ENCODE results near the gene WIZ.

The WIZ gene

DNA sequence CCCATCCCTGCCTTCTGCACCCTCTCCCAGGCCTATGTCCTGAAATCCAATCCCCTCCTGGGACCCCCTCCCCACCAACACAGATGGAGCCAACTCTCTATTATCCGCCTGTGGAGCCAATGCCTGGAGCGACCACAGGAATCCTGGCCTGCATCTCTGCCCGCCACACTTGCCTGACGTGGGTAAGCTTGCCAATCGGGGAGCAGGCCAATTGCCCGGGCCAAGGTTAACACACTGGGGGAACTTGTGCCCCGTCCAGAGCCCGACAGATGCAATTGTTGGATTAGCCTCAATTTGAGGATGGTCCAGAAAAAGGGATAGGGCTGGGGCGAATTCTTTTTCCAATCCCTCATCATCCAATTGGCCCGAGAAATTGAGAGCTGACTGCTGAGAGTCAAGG is 5.9 kb downstream of the WIZ start:
- DNase-seq (ENCODE audit: low read depth) = no peak

DNA sequence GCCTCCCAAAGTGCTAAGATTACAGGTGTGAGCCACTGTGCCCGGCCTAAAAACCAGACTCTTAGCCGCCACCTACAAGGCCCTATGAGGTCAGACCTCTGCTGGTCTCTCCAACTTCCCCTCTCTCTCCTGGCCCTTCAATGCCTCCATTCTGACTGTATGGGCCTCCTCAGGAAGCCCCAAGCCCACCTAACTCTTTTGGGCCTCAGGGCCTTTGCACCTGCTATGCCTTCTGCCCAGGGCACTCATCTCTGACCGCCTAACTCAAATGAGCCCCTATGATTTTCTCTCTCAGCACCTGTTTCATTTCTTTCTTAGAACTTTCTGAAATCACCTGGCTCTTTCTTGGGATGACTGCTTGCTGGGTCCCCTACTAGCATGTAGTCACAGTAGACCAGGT is 6.4 kb downstream of the WIZ start:
- DNase-seq (ENCODE audit: low read depth) = no peak

DNA sequence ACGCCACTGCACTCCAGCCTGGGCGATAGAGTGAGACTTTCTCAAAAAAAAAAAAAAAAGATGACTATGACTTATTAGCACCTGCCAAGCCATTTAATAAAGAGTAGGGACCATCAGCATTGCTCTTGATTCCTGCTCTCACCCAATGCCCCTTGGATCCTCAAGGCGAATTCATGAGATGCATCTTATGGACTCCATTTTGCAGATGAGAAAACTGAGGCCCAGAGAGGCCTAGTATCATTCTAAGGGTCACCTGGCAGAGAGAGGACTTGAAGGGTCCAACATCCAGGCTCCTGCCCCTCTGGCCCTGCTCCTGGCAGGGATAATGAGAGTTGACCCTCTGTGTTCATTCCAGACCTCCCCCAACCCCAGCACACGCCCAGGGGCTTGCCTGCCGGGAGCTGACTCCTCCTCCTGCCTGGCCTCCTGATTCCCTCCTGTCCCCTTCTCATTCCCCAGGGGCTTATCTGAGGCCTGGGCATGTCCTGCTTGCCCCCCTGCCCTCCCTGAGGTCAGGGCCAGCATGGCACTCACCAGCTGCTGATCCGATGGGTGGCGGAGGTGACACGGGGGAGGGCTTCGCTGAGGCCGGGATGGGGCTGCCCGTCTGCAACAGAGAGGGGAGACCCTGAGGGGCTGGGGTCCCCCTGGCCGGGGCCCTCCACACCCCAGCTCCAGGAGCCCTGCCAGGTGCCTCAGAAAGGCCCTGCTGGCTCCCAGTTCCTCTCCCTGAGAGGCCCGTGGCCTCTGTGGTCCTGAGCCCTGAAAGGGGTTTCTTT is 7.4 kb downstream of the WIZ start:
- no peak for DNase-seq (ENCODE audit: low read depth)

DNA sequence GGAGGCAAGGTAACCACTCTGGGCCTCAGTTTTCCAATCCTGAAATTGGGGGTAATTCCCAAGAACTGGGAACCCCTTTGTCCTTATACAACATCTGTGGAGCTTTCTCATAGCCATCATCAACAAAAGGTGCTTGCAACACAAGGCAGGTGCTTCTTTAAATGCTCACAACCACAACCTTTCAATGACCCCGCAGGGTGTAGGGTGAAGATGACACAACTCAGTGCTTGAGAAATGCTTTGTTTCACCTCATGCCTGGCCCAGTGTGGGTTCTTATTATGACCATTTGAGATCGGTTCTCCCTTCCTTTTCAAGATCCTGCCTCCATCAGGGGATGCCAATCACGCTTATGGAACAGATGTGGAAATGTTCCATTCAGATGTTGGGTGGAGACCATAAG is 8.4 kb downstream of the WIZ start:
- no peak for DNase-seq (ENCODE audit: low read depth)

DNA sequence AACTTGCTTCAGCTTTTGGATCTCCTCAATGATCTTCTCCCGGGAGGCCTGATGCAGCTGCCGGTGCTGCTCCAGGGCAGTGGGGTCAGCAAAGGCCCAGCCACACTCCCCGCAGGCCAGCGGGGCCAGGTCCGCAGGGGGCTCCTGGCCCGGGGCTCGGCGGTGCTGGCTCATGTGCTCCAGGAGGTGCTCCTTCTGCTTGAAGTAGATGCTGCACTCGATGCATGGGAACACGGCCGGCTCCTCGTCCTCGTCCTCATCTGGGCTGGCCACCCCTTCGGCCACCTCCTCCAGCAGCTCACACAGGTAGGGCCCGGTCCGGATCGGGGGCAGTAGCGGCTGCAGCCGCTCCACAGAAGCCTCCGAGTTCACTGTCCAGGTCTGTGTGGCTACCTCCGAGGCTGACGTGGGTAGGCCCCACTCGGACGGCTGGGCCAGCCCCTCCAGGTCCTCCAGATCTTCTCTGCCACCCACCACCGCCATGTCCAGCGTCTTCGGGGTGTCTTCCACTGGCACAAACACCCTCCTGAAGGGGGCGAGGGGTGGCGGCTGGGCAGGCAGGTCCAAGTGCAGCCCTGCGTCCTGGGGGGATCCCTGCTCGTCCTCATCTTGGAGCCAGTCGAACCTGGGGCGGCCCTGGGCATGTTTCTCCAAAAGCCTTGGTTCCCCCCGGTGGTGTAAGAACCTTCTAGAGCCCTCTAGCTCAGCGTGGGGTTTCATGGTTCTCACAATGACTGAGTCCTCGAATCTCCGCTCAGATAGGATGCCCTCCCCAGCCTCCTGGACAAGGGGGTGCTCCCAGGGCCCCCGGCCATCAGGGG is 9.7 kb downstream of the WIZ start:
- DNase-seq (ENCODE audit: low read depth) = no peak

DNA sequence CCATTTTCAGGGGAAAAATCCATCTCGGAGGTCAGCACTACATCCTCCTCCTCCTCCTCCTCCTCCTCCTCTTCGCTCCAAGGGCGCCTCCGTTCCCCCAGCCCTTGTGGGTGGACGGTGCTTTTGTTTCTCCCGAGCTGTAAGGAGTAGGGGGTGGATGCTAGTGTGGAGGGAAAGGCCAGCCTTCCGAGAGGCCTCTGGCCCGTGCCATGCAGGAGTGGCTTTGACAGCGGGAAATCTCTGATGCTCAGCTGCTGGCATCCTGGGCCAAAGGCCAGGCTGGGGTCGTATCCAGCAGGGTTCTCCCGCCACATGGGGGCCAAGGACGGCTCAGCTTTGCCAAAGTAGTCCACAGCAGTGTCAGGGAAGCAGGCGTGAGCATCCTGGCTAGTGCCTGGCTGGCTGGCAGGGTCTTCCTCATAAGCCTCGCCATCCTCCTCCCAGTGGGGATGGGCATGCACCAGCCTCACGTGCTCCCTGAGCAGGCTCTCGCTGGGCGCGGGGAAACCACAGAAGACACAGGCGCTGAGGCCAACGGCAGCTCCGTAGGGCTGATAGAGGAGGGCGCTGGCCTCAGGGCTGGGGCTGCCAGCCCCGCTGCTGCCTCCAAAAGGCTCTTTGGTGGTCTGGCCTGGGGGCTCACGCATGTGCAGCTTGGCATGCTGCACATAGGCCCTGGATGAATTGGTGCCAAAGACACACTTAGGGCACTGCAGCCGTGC is 10.5 kb downstream of the WIZ start:
- no peak for DNase-seq (ENCODE audit: low read depth)

DNA sequence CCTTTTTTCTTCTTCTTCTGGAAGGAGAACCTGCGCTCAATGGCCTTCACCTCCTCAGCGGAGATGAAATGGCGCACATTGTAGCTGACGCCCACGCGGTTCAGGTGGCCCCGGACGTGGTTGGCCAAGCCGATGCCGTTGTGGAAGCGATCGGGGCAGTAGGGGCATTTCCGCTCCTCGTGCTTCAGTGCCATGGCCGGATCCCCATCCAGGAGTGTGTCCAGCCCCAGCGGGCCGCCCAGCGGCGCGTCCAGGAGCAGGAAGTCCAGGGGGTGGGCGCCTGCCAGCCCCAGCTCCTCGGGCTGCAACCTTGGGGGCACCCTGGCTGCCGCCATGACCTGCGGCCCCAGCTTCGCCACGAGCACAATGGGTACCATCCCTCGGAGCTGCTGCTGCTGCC is 11.2 kb downstream of the WIZ start:
- no peak for DNase-seq (ENCODE audit: low read depth)

DNA sequence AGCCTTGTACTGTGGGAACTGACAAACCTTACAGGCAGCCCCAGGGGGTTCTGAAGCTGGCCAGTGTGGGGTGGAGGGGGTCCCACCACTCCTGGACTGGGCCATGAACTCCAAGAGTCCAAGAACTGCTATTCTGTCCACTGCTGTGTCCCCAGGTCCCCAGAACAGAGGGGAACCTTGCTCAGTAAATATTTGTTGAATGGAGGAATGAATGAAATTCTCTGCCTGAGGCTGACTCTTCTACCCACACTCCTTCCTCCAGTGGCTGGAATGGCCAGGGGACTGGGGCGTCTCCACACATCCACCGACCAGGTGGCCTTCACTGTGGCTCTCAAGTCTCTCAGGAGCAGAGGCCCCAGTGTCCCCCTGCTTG is 11.6 kb downstream of the WIZ start:
- no peak for DNase-seq (ENCODE audit: low read depth)

DNA sequence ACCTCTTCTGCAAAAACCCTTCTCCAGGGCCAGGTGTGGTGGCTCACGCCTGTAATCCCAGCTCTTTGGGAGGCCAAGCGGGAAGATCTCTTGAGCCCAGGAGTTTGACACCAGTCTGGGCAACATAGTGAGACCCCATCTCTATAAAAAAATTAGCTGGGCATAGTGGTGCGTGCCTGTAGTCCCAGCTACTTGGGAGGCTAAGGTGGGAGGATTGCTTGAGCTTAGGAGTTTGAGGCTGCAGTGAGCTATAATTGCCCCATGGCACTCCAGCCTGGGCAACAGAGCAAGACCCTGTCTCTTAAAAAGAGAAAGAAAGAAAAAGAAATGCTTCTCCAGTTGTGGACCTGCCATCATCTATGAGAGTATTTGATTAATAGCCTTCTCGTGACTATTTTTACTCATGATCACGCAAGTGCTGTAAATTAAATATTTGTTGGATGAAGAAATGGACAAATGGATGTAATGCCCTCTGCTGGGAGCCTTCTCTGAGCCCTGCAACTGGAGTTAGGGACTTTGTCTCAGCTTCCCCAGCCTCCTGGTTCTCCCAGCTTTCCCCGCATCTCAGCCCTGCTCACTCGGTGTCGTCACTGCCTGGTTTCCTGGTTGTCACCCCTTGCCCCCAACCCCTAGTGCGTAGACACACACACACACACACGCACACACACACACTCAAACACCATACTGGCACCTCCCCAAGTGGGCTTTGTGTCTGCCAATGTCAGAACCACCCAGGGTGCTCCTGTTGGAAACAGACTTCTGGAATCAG is 12.2 kb downstream of the WIZ start:
- DNase-seq (ENCODE audit: low read depth) = no peak

DNA sequence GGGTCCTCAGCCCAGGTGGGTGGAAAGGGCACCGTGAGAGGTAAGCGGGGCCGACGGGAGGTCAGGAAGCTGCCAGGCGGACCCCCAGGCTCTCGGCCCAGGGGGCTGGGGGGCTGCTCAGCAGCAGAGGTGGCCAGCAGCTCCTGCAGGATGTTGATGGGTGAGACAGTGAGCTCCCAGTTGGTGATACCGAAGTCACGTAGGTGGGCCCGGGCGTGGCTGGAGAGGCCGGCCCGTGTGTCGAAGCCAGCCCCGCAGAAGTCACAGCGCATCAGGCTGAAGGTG is 13.0 kb downstream of the WIZ start:
- DNase-seq (ENCODE audit: low read depth) = no peak

DNA sequence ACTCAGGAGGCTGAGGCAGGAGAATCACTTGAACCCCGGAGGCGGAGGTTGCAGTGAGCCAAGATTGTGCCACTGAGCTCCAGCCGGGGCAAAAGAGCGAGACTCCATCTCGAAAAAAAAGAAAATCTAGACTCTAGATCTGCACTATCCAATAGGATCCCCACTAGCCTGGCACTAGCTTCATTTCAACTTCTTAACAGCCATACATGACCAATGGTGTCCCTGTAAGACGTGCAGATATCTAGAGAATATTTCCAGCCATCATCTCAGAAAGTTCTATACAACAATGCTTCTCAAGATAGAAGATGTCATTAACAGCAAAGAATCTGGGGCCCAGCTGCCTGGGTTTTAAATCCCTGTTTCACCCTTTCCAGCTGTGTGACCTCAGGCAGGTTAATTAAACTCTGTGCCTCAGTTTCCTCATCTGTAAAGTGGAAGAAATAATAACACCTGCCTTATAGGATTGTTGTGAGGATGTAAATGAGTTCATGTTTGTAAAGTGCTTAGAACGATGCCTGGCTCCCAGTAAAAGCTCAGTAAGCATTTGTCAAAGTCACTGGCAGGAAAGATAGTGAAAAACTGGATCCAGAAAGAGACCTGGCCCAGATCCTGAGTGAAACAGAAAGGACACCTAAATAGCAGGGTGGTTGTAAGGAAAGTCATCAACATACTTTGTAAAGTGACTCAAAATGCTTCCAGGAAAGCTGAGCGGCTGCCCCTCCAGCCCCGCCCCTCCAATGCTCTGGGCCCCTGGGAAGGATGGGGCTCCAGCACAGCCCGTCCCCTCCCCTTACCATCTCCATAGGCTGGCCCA is 13.5 kb downstream of the WIZ start:
- DNase-seq (ENCODE audit: low read depth) = no peak

DNA sequence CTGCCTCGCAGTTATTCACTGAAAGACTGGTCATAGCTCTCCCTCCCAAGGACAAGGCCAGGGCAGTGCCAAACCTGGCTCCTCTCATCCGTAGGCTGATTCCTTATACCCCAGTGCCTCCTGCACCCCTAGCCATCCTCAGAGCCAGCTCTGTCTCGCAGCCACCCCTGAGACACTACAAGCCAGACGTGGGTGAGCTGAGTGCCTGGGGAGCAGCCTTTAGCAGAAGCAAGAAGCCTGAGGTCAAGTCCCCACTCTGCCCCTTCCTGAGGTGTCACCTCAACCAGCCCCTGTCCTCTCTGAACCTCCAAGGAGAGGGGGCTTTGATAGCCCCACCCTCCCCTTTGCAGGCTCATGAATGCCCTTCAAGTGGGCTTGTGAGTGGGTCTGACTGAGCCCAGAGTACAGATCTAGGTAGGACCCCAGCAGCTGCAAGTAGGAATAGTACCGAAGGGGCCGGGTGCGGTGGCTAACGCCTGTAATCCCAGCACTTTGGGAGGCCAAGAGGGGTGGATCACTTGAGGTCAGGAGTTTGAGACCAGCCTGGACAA is 16.2 kb downstream of the WIZ start:
- no peak for DNase-seq (ENCODE audit: low read depth)

DNA sequence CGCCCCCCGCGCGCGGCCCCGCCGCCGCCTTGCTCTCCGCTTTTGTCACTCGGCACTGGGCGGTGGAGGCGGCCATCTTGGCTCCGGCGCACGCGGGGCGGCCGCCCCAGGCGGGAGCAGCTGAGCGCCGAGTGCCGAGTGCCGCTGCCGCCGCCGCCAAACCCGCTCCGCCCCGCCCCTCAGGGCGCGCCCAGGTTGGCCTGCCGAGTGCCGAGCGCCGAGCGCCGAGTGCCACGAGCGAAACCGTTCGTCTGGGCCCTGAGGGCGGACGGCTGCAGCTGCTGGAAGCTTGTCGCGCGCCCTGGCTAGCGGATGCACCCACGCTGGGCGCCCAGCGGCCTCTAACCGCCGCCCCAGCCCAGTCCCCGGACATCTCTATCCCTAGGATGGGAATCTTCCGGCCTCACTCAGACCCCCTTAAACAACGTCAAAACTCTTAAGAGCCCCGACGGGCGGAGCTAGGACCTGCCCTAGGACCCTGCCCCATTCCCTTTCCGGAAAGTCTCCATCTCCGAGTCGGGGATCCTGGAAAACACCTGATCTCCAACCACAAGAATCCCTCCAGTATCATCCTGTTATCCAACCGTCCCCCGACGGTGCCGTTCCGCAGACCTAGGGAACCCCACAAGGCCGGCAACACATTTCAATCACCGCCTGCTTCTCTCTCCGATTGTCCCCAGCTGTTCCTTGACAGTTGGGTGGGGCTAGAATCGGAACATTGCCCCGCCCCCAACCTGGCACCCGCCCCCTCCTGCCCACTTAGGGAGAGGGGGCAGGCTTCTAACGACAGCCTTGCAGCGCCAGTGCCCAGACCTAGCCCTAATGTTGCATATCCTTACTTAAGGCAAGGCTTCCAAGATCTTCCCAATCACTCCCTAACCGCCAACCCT is 16.9 kb downstream of the WIZ start:
- DNase-seq (ENCODE audit: low read depth) = peak; percentile 89

DNA sequence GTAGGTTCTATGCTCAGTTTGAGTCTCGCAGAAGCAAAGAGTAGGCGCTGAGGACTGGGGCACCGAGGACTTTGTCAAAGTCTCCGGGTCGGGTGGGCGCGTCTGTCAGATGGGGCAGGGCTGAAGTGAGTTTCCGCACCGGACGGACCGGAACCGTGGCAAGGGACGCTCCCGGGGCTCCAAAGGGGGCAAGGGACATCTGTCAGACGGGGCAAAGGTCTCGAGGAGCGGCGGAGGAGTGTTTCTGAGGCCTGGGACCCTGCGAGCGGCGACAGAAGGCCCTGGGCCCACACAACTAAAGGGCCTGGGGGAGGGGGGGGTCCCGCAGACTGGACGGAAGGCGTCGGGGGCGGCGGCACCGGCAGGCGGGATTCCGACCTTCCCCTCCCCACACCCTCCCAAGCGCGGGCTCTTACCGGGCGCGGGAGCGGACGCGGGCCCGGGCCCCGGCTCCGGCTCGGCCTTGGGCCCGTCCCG is 17.7 kb downstream of the WIZ start:
- no peak for DNase-seq (ENCODE audit: low read depth)

DNA sequence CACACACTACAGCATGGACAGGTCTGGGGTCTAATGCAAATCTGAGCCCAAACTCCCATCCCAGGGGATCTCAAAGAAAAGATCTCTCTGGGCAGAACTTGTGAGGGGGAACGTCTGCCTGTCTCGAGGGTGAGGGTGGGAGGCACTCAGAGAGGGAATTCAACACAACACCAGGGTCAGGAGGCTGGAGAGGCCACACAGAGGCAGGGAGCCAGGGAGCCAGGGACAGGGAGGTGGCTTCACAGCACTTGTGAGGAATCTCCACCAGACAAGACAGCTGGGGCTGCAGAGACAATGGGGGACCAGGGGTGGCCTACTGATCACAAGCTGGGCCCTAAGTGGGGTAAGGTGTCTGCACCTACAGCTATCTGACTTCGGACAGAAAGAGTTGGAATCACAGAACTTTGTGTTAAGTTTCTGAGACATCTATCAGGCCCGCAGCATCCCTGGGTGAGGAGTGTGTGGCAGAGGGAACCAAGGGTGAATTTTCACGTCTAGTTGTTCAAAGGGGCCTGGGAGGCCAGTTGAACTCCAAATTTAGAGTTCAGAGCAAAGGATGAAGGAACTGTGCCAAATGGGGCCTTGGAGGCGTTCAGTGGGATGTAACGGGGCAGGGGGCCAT is 18.2 kb downstream of the WIZ start:
- DNase-seq (ENCODE audit: low read depth) = no peak

DNA sequence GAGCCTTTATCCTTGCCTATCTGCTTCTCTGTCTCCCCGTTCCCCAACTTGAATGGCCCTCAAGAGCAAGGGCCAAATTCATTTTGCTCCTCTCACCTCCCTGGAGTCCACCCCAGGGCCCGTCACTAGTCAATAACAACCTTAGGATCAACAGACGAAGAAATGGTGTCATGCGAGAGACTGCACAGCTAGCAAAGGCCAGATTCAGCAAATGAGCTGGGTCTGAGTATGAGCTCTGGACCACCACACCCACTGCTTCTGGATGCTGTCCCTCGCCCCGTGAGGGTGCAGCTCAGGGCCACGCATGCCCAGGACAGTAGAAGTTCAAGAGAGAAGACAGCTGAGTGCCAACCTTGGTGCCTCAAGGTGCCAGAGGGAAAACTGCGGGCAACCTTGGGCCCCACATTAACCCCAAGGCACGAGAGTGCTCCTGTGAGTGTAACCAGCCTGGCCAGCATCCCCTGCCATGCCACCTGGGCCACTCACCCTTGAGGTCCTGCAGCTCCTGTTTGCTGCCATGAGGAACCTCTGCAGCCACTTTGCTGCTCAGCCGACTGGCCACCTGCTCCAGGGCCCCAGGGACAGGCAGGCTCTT is 19.1 kb downstream of the WIZ start:
- no peak for DNase-seq (ENCODE audit: low read depth)

DNA sequence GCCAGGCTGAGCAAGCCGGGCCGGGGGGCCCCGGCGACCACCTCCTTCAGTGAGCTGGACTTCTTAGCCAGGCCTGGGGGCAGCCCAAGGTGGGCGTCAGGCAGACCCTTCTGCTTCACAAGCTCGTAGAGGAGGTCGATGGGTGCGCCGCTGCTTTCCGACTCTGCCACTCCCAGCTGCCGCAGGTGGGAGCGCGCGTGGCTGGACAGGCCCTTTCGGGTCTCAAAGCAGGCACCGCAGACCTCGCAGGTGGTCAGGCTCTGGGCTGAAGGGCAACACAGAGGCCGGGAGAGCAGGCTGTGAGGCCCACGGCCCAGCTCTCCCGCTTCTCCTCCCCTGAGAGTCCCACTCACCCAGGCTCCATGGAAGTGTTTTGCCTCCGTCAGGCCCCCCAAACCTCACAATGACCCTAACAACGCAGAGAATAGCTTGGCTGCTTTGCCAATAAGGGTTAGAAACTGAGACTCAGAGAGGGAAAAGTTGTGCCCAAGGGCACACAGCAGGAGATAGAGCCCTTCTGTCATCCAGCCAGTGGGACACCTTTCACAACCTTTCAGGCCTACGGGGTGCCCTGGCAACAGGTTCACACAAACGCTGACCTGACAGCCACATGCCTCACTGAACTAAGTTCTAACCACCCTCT is 19.8 kb downstream of the WIZ start:
- no peak for DNase-seq (ENCODE audit: low read depth)

DNA sequence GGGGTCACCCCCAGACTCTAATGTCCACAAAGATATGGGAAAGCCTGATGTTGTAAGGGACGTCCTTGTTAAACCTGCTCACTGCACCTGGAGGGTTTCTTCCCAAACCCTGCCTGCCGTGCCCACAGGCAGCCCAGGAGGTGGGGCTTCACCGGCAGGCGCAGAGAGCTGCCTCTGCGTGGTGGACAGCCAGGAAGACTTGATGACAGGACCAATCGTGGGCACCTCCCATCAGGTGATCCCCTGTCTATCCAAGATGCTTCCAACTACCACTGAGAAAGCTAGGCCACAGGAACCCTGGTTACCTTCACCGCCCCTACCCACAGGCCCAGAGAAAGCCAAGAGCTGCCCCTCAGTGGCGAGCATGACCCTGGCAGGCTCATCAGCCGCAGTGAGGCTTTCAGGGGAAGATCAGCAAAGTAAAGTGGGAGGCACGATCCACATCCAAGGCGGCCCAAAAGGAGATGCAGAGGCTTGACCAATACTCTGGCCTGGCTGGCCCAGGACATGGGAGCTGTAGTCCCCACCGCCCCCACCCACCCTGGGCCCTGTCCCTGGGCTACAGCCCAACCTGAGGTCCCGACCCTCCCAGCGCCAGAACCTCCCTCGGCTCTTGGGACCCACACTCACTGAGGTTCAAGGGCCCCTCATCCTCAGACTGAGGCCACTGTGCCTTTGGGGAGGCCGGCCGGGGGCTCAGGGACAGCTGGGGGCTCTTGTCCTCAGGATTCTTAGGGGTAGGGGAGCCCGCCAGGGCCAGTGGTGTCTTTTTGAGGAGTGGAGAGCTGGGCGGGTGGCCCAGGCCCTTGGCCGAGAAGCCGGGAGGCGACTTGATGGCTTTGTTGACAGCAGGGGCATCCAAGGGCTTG is 20.6 kb downstream of the WIZ start:
- DNase-seq (ENCODE audit: low read depth) = no peak
